ENCODE measurements around the gene PNKD.
A peak's percentile ranks its signal among the peaks of the same experiment; 100 is the strongest.
"Not testable (repeated sequence)": the region's sequence is repeated elsewhere in the genome, so short reads cannot be mapped to it uniquely, and the experiment has no call there.

PNKD gene

GRCh38 chr2:218293715-218294429 is 23.6 kb downstream of the PNKD start:
- no peak for DNase-seq

GRCh38 chr2:218294430-218295022 is 24.2 kb downstream of the PNKD start:
- DNase-seq = no peak

- no peak for DNase-seq
Measured at GRCh38 chr2:218295029-218295428, 24.7 kb downstream of the PNKD start.

GRCh38 chr2:218296200-218296599 is 25.9 kb downstream of the PNKD start:
- DNase-seq = no peak

GRCh38 chr2:218296847-218297246 is 26.5 kb downstream of the PNKD start:
- DNase-seq = no peak

GRCh38 chr2:218298314-218298875 is 28.1 kb downstream of the PNKD start:
- DNase-seq = no peak

GRCh38 chr2:218300141-218300540 is 29.8 kb downstream of the PNKD start:
- no peak for DNase-seq

GRCh38 chr2:218301176-218301819 is 31.0 kb downstream of the PNKD start:
- peak; percentile 66 for DNase-seq

GRCh38 chr2:218305383-218305782 is 35.1 kb downstream of the PNKD start:
- no peak for DNase-seq

- no peak for DNase-seq
Measured at GRCh38 chr2:218306184-218306920, 36.0 kb downstream of the PNKD start.

GRCh38 chr2:218307415-218308090 is 37.2 kb downstream of the PNKD start:
- no peak for DNase-seq

GRCh38 chr2:218310853-218311540 is 40.7 kb downstream of the PNKD start:
- DNase-seq = no peak

- DNase-seq = not testable (repeated sequence)
Measured at GRCh38 chr2:218311541-218312266, 41.4 kb downstream of the PNKD start.

GRCh38 chr2:218312267-218312756 is 42.0 kb downstream of the PNKD start:
- DNase-seq = no peak

GRCh38 chr2:218313356-218313755 is 43.0 kb downstream of the PNKD start:
- DNase-seq = no peak

- DNase-seq = not testable (repeated sequence)
Measured at GRCh38 chr2:218314764-218315163, 44.4 kb downstream of the PNKD start.

- no peak for DNase-seq
Measured at GRCh38 chr2:218315397-218315796, 45.1 kb downstream of the PNKD start.

- no peak for DNase-seq
Measured at GRCh38 chr2:218317303-218317630, 46.9 kb downstream of the PNKD start.

GRCh38 chr2:218317835-218318234 is 47.5 kb downstream of the PNKD start:
- DNase-seq = no peak

GRCh38 chr2:218318241-218318640 is 47.9 kb downstream of the PNKD start:
- DNase-seq = no peak

GRCh38 chr2:218319813-218320365 is 49.6 kb downstream of the PNKD start:
- no peak for DNase-seq

All from T1000 (cell line).